Right lobe of liver (tissue), 4 donors: ENCODE data around the gene PDCD7.
"Not testable (repeated sequence)": the region's sequence is repeated elsewhere in the genome, so short reads cannot be mapped to it uniquely, and the experiment has no call there.

ENCODE experiments used
- CTCF ChIP-seq, 4 donors: fragments of 200-600 bp in 3 of 4; fragments of 450-650 bp in 1 of 4; IDR thresholded peaks; one replicate each; pipeline versions ENCODE4 v1.5.1 to v1.8.0; 2016 to 2022; ENCODE audit warnings: antibody characterized with exemption in 4 of 4, mild to moderate bottlenecking in 2 of 4
- POLR2A ChIP-seq: fragments of 450-650 bp; IDR thresholded peaks from one replicate; pipeline ENCODE4 v1.6.1; 2017; ENCODE audit warnings: antibody characterized with exemption, mild to moderate bottlenecking
- donor health status: DM: no; HTN: no; CAD: no.
- donor health status: DM: no; HTN: no; CAD: no.
- donor health status: DM: no; HTN: yes; CAD: no.

- not testable (repeated sequence) for TF ChIP-seq CTCF (IDR thresholded peaks at IDR 0.05); POLR2A
Measured at GRCh38 chr15:65137089-65137488, 3.5 kb upstream of the PDCD7 start.
